ENCODE results near the gene GRIK5.
A peak's percentile ranks its signal among the peaks of the same experiment; 100 is the strongest.
"Not testable (repeated sequence)": the region's sequence is repeated elsewhere in the genome, so short reads cannot be mapped to it uniquely, and the experiment has no call there.

The GRIK5 gene

GRCh38 chr19:42048992-42049391, 21.0 kb downstream of the GRIK5 start:
- H3K4me3 ChIP-seq (ENCODE audit: low read depth, low read length): peak overlapping the region; percentile 58
- DNase-seq (ENCODE audit: low read depth): peak; percentile 43
- TF ChIP-seq, protein P1, sequence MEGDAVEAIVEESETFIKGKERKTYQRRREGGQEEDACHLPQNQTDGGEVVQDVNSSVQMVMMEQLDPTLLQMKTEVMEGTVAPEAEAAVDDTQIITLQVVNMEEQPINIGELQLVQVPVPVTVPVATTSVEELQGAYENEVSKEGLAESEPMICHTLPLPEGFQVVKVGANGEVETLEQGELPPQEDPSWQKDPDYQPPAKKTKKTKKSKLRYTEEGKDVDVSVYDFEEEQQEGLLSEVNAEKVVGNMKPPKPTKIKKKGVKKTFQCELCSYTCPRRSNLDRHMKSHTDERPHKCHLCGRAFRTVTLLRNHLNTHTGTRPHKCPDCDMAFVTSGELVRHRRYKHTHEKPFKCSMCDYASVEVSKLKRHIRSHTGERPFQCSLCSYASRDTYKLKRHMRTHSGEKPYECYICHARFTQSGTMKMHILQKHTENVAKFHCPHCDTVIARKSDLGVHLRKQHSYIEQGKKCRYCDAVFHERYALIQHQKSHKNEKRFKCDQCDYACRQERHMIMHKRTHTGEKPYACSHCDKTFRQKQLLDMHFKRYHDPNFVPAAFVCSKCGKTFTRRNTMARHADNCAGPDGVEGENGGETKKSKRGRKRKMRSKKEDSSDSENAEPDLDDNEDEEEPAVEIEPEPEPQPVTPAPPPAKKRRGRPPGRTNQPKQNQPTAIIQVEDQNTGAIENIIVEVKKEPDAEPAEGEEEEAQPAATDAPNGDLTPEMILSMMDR (IDR thresholded peaks at IDR 0.05; ENCODE audit: low read depth, low read length): no peak

DNA sequence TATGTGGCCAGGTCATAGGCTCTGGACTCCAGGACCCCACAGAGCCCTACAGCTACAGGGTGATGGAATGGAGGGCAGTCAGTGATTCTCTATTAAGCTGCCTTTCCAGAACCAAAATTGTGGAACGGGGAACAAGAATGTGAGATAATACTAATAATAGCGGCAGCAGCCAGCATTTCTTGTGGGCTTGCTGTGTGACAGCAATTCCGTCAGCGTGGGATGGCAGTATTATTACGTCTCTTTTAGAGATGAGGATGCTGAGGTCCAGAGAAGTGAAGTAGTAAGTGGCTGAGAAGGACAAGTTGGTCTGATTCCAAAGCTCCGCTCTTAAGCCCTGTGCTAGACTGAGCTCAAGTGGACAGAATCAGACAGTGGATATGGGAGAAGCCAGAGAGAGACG, 24.4 kb downstream of the GRIK5 start:
- no peak for DNase-seq (ENCODE audit: low read depth)
- no peak overlapping the region for H3K4me3 ChIP-seq (ENCODE audit: low read depth, low read length)
- TF ChIP-seq, protein P1 (IDR thresholded peaks at IDR 0.05; ENCODE audit: low read depth, low read length): no peak

- TF ChIP-seq, protein P2, sequence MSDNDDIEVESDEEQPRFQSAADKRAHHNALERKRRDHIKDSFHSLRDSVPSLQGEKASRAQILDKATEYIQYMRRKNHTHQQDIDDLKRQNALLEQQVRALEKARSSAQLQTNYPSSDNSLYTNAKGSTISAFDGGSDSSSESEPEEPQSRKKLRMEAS (IDR thresholded peaks at IDR 0.05; ENCODE audit: low read depth, low read length): no peak
- TF ChIP-seq, protein P1 (IDR thresholded peaks at IDR 0.05; ENCODE audit: low read depth, low read length): no peak
- TF ChIP-seq POLR2A (IDR thresholded peaks at IDR 0.05; ENCODE audit: extremely low read depth, insufficient read length): no peak
- no peak for TF ChIP-seq MYC (IDR thresholded peaks at IDR 0.05; ENCODE audit: low read depth, low read length)
- no peak for DNase-seq (ENCODE audit: low read depth)
- no peak overlapping the region for H3K4me3 ChIP-seq (ENCODE audit: low read depth, low read length)
Observed at GRCh38 chr19:42042455-42043170, 27.4 kb downstream of the GRIK5 start.

GRCh38 chr19:42040491-42040890, 29.5 kb downstream of the GRIK5 start:
- not testable (repeated sequence) for H3K4me3 ChIP-seq (ENCODE audit: low read depth, low read length); DNase-seq (ENCODE audit: low read depth)

GRCh38 chr19:42040031-42040430, 30.0 kb downstream of the GRIK5 start:
- no peak for TF ChIP-seq MYC (IDR thresholded peaks at IDR 0.05; ENCODE audit: low read depth, low read length)
- TF ChIP-seq, protein P1 (IDR thresholded peaks at IDR 0.05; ENCODE audit: low read depth, low read length): no peak
- TF ChIP-seq, protein P2 (IDR thresholded peaks at IDR 0.05; ENCODE audit: low read depth, low read length): no peak
- TF ChIP-seq POLR2A (IDR thresholded peaks at IDR 0.05; ENCODE audit: extremely low read depth, insufficient read length): no peak
- no peak for DNase-seq (ENCODE audit: low read depth)
- no peak overlapping the region for H3K4me3 ChIP-seq (ENCODE audit: low read depth, low read length)

GRCh38 chr19:42038666-42039065, 31.3 kb downstream of the GRIK5 start:
- no peak overlapping the region for H3K4me3 ChIP-seq (ENCODE audit: low read depth, low read length)
- TF ChIP-seq MYC (IDR thresholded peaks at IDR 0.05; ENCODE audit: low read depth, low read length): no peak
- no peak for DNase-seq (ENCODE audit: low read depth)

- no peak for TF ChIP-seq MYC (IDR thresholded peaks at IDR 0.05; ENCODE audit: low read depth, low read length)
- no peak for TF ChIP-seq POLR2A (IDR thresholded peaks at IDR 0.05; ENCODE audit: extremely low read depth, insufficient read length)
- TF ChIP-seq, protein P1 (IDR thresholded peaks at IDR 0.05; ENCODE audit: low read depth, low read length): no peak
- TF ChIP-seq, protein P2 (IDR thresholded peaks at IDR 0.05; ENCODE audit: low read depth, low read length): no peak
- H3K4me3 ChIP-seq (ENCODE audit: low read depth, low read length): no peak overlapping the region
- no peak for DNase-seq (ENCODE audit: low read depth)
Observed at GRCh38 chr19:42037649-42038048, 32.4 kb downstream of the GRIK5 start.

Data from NB4 (cell line).